Ascending aorta (tissue), 2 donors: ENCODE data around the gene ADGB. TPM values are rescaled to one million over a fixed set of nuclear protein-coding genes. Genes with fewer than 3 reads are reported as not detected.

ENCODE experiments used
- DNase-seq, 2 donors: peaks; one replicate each; pipeline ENCODE4 v3.0.0-alpha.2; 2019; ENCODE audit warnings: low spot score in 2 of 2
- H3K27ac ChIP-seq, 2 donors: fragments of 200-600 bp; sonication (generic); one replicate each; pipeline ENCODE4 v1.5.1; 2016 to 2017; ENCODE audit warnings: mild to moderate bottlenecking in 1 of 2
- H3K27me3 ChIP-seq: fragments of 200-600 bp; sonication (generic); one replicate; pipeline ENCODE4 v1.5.1; 2017
- H3K36me3 ChIP-seq, 2 donors: fragments of 200-600 bp; sonication (generic); one replicate each; pipeline ENCODE4 v1.5.1; 2016
- H3K4me1 ChIP-seq, 2 donors: fragments of 200-600 bp; sonication (generic); one replicate each; pipeline ENCODE4 v1.5.1; 2016 to 2017; ENCODE audit warnings: mild to moderate bottlenecking in 1 of 2
- H3K4me3 ChIP-seq, 2 donors: fragments of 200-600 bp; sonication (generic); one replicate each; pipeline ENCODE4 v1.5.1; 2016 to 2017; ENCODE audit warnings: mild to moderate bottlenecking in 1 of 2
- H3K9me3 ChIP-seq, 2 donors: fragments of 200-600 bp; sonication (generic); one replicate each; pipeline ENCODE4 v1.5.1; 2016
- CTCF ChIP-seq, 3 experiments: fragments of 200-600 bp in 2 of 3; fragments of 450-650 bp in 1 of 3; sonication (generic) in 2 of 3; IDR thresholded peaks; one replicate each; pipeline ENCODE4 v1.5.1; 2016 to 2019; ENCODE audit warnings: antibody characterized with exemption in 3 of 3, mild to moderate bottlenecking in 1 of 3, moderate library complexity in 1 of 3
- intact Hi-C: fragments of 100-400 bp; cut with DNase I; formaldehyde crosslinking; loops from one replicate; pipeline ENCODE4 v1.15.1; 2023
- total RNA-seq: library from RNA; depleted of rRNA; stranded (reverse); fragments of >200 nt; gene quantifications from one replicate; pipeline ENCODE4 v1.1.0, GENCODE V29; 2016

ADGB gene
- total RNA-seq, 1 donor from 2014 or later, result not detected

- H3K27me3 ChIP-seq, result no peaks in the 10 kb centered on the region
- intact Hi-C loops, result no loop called here
These were observed 66.1 kb downstream of the ADGB start for GRCh38 chr6:146664871-146665360.

GRCh38 chr6:146666909-146667308 is 68.1 kb downstream of the ADGB start:
- no peak for TF ChIP-seq CTCF (IDR thresholded peaks at IDR 0.05)
- H3K4me3 ChIP-seq, result no peak overlapping the region
- no peaks in the 10 kb centered on the region for H3K4me1 ChIP-seq
- no peaks in the 10 kb centered on the region for H3K36me3 ChIP-seq
- no peak for DNase-seq
- H3K9me3 ChIP-seq, result no peaks in the 10 kb centered on the region
- intact Hi-C loops, result no loop called here
- H3K27me3 ChIP-seq, result no peaks in the 10 kb centered on the region
- no peak overlapping the region for H3K27ac ChIP-seq

More at GRCh38 chr6:146664871-146665360, 66.1 kb downstream of the ADGB start:
- Histone ChIP-seq H3K36me3 (no peaks in the 10 kb centered on the region), H3K27ac (no peak overlapping the region), H3K4me1 (no peaks in the 10 kb centered on the region), H3K9me3 (no peaks in the 10 kb centered on the region), H3K4me3 (no peak overlapping the region)
- DNase-seq, result no peak
- no peak for TF ChIP-seq CTCF (IDR thresholded peaks at IDR 0.05)

GRCh38 chr6:146670161-146670560 is 71.4 kb downstream of the ADGB start:
- Histone ChIP-seq H3K9me3 (no peaks in the 10 kb centered on the region), H3K27me3 (no peaks in the 10 kb centered on the region), H3K27ac (no peak overlapping the region), H3K4me1 (no peaks in the 10 kb centered on the region), H3K4me3 (no peak overlapping the region), H3K36me3 (no peaks in the 10 kb centered on the region)
- no peak for DNase-seq
- intact Hi-C loops, result no loop called here
- no peak for TF ChIP-seq CTCF (IDR thresholded peaks at IDR 0.05)

- H3K27ac ChIP-seq, result no peak overlapping the region
- no peak for TF ChIP-seq CTCF (IDR thresholded peaks at IDR 0.05)
- H3K4me1 ChIP-seq, result no peaks in the 10 kb centered on the region
- H3K4me3 ChIP-seq, result no peak overlapping the region
- no peaks in the 10 kb centered on the region for H3K9me3 ChIP-seq
- H3K36me3 ChIP-seq, result no peaks in the 10 kb centered on the region
- DNase-seq, result no peak
- H3K27me3 ChIP-seq, result no peaks in the 10 kb centered on the region
- intact Hi-C loops, result no loop called here
These were observed 74.3 kb downstream of the ADGB start for GRCh38 chr6:146673069-146673468.

GRCh38 chr6:146679386-146679785 is 80.6 kb downstream of the ADGB start:
- TF ChIP-seq CTCF (IDR thresholded peaks at IDR 0.05), result no peak
- Histone ChIP-seq H3K9me3 (no peaks in the 10 kb centered on the region), H3K4me1 (no peaks in the 10 kb centered on the region), H3K27ac (no peak overlapping the region), H3K27me3 (no peaks in the 10 kb centered on the region), H3K36me3 (no peaks in the 10 kb centered on the region), H3K4me3 (no peak overlapping the region)
- no peak for DNase-seq
- intact Hi-C loops, result no loop called here

GRCh38 chr6:146682919-146683318 is 84.1 kb downstream of the ADGB start:
- intact Hi-C loops, result no loop called here
- no peak for TF ChIP-seq CTCF (IDR thresholded peaks at IDR 0.05)
- H3K27ac ChIP-seq, result no peak overlapping the region

More at GRCh38 chr6:146682919-146683318, 84.1 kb downstream of the ADGB start:
- Histone ChIP-seq H3K4me3 (no peak overlapping the region), H3K36me3 (no peaks in the 10 kb centered on the region), H3K27me3 (no peaks in the 10 kb centered on the region), H3K4me1 (no peaks in the 10 kb centered on the region), H3K9me3 (no peaks in the 10 kb centered on the region)
- no peak for DNase-seq
